BLaER1 treated with 17β-estradiol and CSF1 and Interleukin-3, amounts not matched to agents 10 nM and 100 nM (cell line): ENCODE measurements around the gene FNDC7.
A peak's percentile ranks its signal among the peaks of the same experiment; 100 is the strongest.

Experiments
- H3K27ac ChIP-seq, 11 experiments: shearing (Covaris generic); formaldehyde crosslinking; 2 replicates each; pipeline ENCODE4 v1.8.1; 2022
- H3K27me3 ChIP-seq, 11 experiments: shearing (Covaris generic); formaldehyde crosslinking; 2 replicates each; pipeline ENCODE4 v1.8.1; 2022
- H3K36me3 ChIP-seq, 11 experiments: shearing (Covaris generic); formaldehyde crosslinking; 2 replicates each; pipeline ENCODE4 v1.8.1; 2022
- H3K4me1 ChIP-seq, 10 experiments: shearing (Covaris generic); formaldehyde crosslinking; 2 replicates each; pipeline ENCODE4 v1.8.1; 2022
- H3K4me2 ChIP-seq, 11 experiments: shearing (Covaris generic); formaldehyde crosslinking; 2 replicates each; pipeline ENCODE4 v1.8.1; 2022
- H3K4me3 ChIP-seq, 10 experiments: shearing (Covaris generic); formaldehyde crosslinking; 2 replicates each; pipeline ENCODE4 v1.8.1; 2022
- H3K9ac ChIP-seq, 11 experiments: shearing (Covaris generic); formaldehyde crosslinking; 2 replicates each; pipeline ENCODE4 v1.8.1; 2022
- H3K9me3 ChIP-seq, 11 experiments: shearing (Covaris generic); formaldehyde crosslinking; replicated peaks in 1 of 11; 2 replicates each; pipeline ENCODE4 v1.8.1; 2022
- H4K20me1 ChIP-seq, 11 experiments: shearing (Covaris generic); formaldehyde crosslinking; 2 replicates each; pipeline ENCODE4 v1.8.1; 2022
- Cebpa-rat ChIP-seq, 11 experiments: shearing (Covaris generic); IDR thresholded peaks; 2 replicates each; pipeline ENCODE4 v1.8.1; 2022

Gene FNDC7

GRCh38 chr1:108719656-108720435 is 7.1 kb downstream of the FNDC7 start:
- TF ChIP-seq Cebpa-rat (IDR thresholded peaks at IDR 0.05) = no peak
- Histone ChIP-seq H4K20me1 (no peaks in the 10 kb centered on the region), H3K9me3 (no peaks in the 10 kb centered on the region), H3K36me3 (no peaks in the 10 kb centered on the region), H3K4me3 (no peak overlapping the region), H3K27ac (peak overlapping the region in 9 of 11 experiments; percentile 2 to 50 (median 25); a peak in 11 of 22 replicates), H3K9ac (peak overlapping the region in 1 of 11 experiments; percentile 33; a peak in 1 of 22 replicates), H3K4me2 (peak overlapping the region; percentile 17 to 72 (median 52); a peak in 20 of 22 replicates), H3K4me1 (peaks cover 10 to 36% (median 27%) of the 10 kb centered on the region in 10 experiments; a peak in 19 of 20 replicates), H3K27me3 (no peaks in the 10 kb centered on the region)

DNA sequence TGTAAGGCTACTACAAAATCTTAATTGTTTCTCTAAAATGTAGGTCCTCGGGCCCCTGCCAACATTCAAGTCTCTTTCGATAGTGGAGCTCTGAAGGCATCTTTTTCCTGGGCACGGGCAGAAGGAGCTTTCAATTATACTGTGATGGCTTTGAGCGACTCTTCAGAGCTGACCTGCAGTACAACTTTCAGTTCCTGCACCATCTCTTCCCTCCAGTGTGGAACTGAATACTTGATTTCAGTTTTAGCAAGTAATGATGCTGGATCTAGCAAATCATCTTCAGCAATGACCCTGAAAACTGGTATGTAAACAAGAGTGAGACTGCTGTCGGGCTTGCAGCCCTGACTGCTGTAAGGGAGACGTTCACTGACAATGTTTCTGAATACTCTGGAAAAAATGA is 9.6 kb downstream of the FNDC7 start:
- no peak overlapping the region for H3K27ac ChIP-seq
- peak overlapping the region in 2 of 11 experiments; percentile 1 to 52; a peak in 2 of 22 replicates for H3K4me2 ChIP-seq
- no peaks in the 10 kb centered on the region for H3K9me3 ChIP-seq
- no peaks in the 10 kb centered on the region for H4K20me1 ChIP-seq
- no peak overlapping the region for H3K4me3 ChIP-seq
- no peak for TF ChIP-seq Cebpa-rat (IDR thresholded peaks at IDR 0.05)
- H3K4me1 ChIP-seq = peaks cover 10 to 36% (median 27%) of the 10 kb centered on the region in 10 experiments; a peak in 19 of 20 replicates
- H3K9ac ChIP-seq = no peak overlapping the region
- no peaks in the 10 kb centered on the region for H3K27me3 ChIP-seq
- H3K36me3 ChIP-seq = no peaks in the 10 kb centered on the region

DNA sequence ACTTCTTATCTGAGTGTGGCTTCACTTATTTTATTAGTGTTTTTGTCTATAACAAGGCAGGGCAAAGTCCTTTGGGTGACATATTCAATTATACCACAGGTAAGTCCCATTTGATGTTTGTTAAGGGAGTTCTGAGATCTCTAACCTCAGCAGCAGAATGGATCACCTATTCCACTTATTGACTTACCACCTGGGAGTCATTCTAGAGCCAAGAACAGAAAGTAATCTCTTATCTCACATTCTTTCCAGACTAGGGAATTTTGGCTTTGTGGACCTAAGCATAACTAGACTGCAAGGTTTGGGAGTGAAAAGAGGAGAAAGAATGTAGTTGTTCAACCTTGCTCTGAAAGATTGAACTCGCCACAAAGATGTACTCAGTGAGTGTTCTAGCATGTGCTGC is 13.2 kb downstream of the FNDC7 start:
- no peaks in the 10 kb centered on the region for H3K27me3 ChIP-seq
- no peak overlapping the region for H3K4me3 ChIP-seq
- TF ChIP-seq Cebpa-rat (IDR thresholded peaks at IDR 0.05) = no peak
- H3K9ac ChIP-seq = no peak overlapping the region
- H3K9me3 ChIP-seq = no peaks in the 10 kb centered on the region
- no peaks in the 10 kb centered on the region for H3K36me3 ChIP-seq
- H3K4me2 ChIP-seq = no peak overlapping the region
- H3K4me1 ChIP-seq = peaks cover 0 to 17% (median 8%) of the 10 kb centered on the region in 10 experiments; a peak in 15 of 20 replicates
- no peaks in the 10 kb centered on the region for H4K20me1 ChIP-seq
- H3K27ac ChIP-seq = no peak overlapping the region

DNA sequence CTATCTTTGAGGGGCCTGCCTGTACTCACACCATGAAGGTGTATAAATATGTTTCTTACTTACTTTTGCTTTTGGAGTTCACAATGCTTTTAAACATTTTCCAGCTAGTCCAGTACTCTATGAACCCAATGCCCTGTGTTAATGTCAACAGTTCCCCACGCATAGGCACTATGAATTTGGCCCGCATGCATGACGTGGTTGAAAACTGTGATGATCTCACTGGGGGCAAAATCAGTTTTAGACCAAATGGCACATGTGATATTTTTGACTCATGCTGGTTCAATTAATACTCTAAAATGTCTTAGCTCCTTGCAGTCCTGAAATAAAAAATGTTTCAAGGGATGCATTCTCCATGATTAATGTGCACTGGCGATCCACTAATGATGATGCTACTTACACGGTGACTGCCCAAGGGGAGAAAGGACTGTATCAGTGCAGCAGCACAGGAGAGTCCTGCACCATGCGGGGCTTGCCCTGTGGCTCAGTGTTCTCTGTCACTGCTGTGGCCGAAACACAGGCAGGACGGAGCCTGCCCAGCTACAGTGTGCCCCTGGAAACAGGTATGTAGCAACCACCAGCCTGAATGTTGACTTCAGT is 15.7 kb downstream of the FNDC7 start:
- Histone ChIP-seq H3K9me3 (no peaks in the 10 kb centered on the region), H3K4me1 (no peaks in the 10 kb centered on the region), H3K9ac (no peak overlapping the region), H3K27ac (no peak overlapping the region), H3K4me2 (no peak overlapping the region), H3K27me3 (no peaks in the 10 kb centered on the region), H4K20me1 (no peaks in the 10 kb centered on the region), H3K36me3 (no peaks in the 10 kb centered on the region), H3K4me3 (no peak overlapping the region)
- no peak for TF ChIP-seq Cebpa-rat (IDR thresholded peaks at IDR 0.05)

- Histone ChIP-seq H4K20me1 (no peaks in the 10 kb centered on the region), H3K36me3 (no peaks in the 10 kb centered on the region), H3K9ac (no peak overlapping the region), H3K4me3 (no peak overlapping the region), H3K4me1 (no peaks in the 10 kb centered on the region), H3K27me3 (no peaks in the 10 kb centered on the region), H3K4me2 (no peak overlapping the region), H3K9me3 (no peaks in the 10 kb centered on the region), H3K27ac (no peak overlapping the region)
- no peak for TF ChIP-seq Cebpa-rat (IDR thresholded peaks at IDR 0.05)
Measured at GRCh38 chr1:108729481-108729880, 16.8 kb downstream of the FNDC7 start.

DNA sequence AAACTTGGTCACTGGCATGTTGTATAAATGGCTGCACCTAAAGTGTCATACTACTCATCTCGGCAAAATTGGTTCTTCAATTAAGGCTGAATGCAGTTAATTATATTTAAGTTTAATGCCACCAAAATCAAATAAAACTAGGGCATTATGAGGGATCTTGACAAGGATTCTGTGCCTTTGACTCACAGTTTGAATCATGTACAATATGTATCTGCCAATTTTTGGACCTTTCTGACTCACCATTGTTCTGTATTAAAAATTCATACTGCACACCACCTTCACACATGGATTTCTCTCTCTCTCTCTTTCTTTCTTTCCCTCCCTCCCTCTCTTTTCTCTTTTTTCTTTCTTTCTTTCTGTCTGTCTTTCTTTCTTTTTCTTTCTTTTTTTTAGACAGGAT is 19.7 kb downstream of the FNDC7 start:
- H3K27me3 ChIP-seq = no peaks in the 10 kb centered on the region
- no peaks in the 10 kb centered on the region for H3K36me3 ChIP-seq
- H4K20me1 ChIP-seq = no peaks in the 10 kb centered on the region
- TF ChIP-seq Cebpa-rat (IDR thresholded peaks at IDR 0.05) = no peak
- no peak overlapping the region for H3K27ac ChIP-seq
- no peaks in the 10 kb centered on the region for H3K9me3 ChIP-seq
- no peaks in the 10 kb centered on the region for H3K4me1 ChIP-seq
- no peak overlapping the region for H3K9ac ChIP-seq
- H3K4me3 ChIP-seq = no peak overlapping the region
- H3K4me2 ChIP-seq = no peak overlapping the region

- no peak overlapping the region for H3K27ac ChIP-seq
- no peak overlapping the region for H3K9ac ChIP-seq
- no peaks in the 10 kb centered on the region for H3K9me3 ChIP-seq
- no peaks in the 10 kb centered on the region for H3K4me1 ChIP-seq
- H3K4me3 ChIP-seq = no peak overlapping the region
- no peaks in the 10 kb centered on the region for H4K20me1 ChIP-seq
- H3K4me2 ChIP-seq = no peak overlapping the region
- no peaks in the 10 kb centered on the region for H3K27me3 ChIP-seq
- TF ChIP-seq Cebpa-rat (IDR thresholded peaks at IDR 0.05) = no peak
- no peaks in the 10 kb centered on the region for H3K36me3 ChIP-seq
Measured at GRCh38 chr1:108734171-108734865, 21.6 kb downstream of the FNDC7 start.

DNA sequence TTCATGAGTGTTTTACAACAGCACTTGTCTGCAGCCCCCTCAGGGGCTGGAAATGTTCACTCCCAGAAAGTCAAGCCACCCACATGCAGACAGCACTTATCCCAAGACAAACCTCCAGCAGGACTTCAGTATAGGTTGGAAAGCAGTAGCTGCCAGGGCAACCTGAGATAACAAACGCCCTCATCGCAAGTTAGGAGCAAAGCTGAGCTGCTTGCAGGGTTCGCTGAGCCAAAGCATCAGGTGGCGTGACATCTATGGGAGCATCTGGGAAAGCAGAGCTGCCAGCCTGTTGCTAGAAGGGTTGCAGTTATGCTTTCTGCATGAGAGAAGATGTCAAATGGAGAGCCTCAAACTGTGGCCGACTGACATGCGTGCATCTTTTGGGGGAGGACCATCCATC is 29.5 kb downstream of the FNDC7 start:
- Histone ChIP-seq H3K4me3 (no peak overlapping the region), H3K36me3 (no peaks in the 10 kb centered on the region), H3K9ac (no peak overlapping the region), H3K4me2 (0 out of 22 replicates have a peak overlapping the region, but pooled peaks of 1 of the 11 experiments have one; percentile 25), H3K4me1 (peaks cover 0 to 7% (median 0%) of the 10 kb centered on the region in 10 experiments; a peak in 4 of 20 replicates), H3K27me3 (no peaks in the 10 kb centered on the region), H4K20me1 (no peaks in the 10 kb centered on the region), H3K9me3 (no peaks in the 10 kb centered on the region), H3K27ac (no peak overlapping the region)
- TF ChIP-seq Cebpa-rat (IDR thresholded peaks at IDR 0.05) = no peak

- peaks cover 12 to 35% (median 15%) of the 10 kb centered on the region in 10 experiments; a peak in 19 of 20 replicates for H3K4me1 ChIP-seq
- H3K36me3 ChIP-seq = peaks cover 0 to 23% (median 14%) of the 10 kb centered on the region in 11 experiments; a peak in 13 of 22 replicates
- no peak for TF ChIP-seq Cebpa-rat (IDR thresholded peaks at IDR 0.05)
- 0 out of 22 replicates have a peak overlapping the region, but pooled peaks of 1 of the 11 experiments have one; percentile 98 for H3K9ac ChIP-seq
- no peaks in the 10 kb centered on the region for H3K27me3 ChIP-seq
- H3K4me3 ChIP-seq = peak overlapping the region in 4 of 10 experiments; percentile 72 to 93 (median 90); a peak in 2 of 20 replicates
- H3K4me2 ChIP-seq = 0 out of 22 replicates have a peak overlapping the region, but pooled peaks of 2 of the 11 experiments have one; percentile 8 to 76
- peak overlapping the region in 8 of 11 experiments; percentile 25 to 99 (median 93); a peak in 7 of 22 replicates for H3K27ac ChIP-seq
- no peaks in the 10 kb centered on the region for H3K9me3 ChIP-seq
- H4K20me1 ChIP-seq = peaks cover 4 to 35% (median 23%) of the 10 kb centered on the region in 11 experiments; a peak in 17 of 22 replicates
Measured at GRCh38 chr1:108745980-108746381, 33.3 kb downstream of the FNDC7 start.
